Fibroblast of upper back skin (primary cell): ENCODE data around the gene SP1.
A peak's percentile ranks its signal among the peaks of the same experiment; 100 is the strongest.
"Not testable (repeated sequence)": the region's sequence is repeated elsewhere in the genome, so short reads cannot be mapped to it uniquely, and the experiment has no call there.

Source experiments
- DNase-seq: peaks from one replicate; pipeline ENCODE4 v3.0.0-alpha.2; 2013

Gene SP1

GRCh38 chr12:53380104-53380793, at the start of gene SP1:
Gene SP1, plus strand, starts transcription at chr12:53380176. Its CDS starts 116 bp downstream, at chr12:53380292.
- peak; percentile 96 for DNase-seq

DNA sequence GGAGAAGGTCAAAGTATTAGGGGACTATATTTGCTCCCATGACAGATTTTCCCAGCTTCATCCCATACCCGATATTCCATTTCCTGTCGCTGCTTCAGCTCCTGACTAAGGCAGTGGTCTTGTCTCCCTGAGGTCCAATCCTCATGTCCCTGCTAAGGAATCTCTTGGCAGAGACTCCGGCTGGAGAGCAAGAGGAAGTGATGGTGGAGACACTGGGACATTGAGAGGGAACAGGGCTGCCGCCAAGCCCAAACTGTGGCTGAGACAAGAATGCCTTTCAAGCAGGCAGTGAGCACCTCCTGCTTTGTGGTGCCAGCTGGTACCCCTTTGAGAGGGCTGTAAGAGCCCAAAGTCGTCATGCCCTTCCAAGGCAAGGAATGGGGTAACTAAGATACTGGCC, 49.3 kb upstream of the SP1 start:
- no peak for DNase-seq

DNA sequence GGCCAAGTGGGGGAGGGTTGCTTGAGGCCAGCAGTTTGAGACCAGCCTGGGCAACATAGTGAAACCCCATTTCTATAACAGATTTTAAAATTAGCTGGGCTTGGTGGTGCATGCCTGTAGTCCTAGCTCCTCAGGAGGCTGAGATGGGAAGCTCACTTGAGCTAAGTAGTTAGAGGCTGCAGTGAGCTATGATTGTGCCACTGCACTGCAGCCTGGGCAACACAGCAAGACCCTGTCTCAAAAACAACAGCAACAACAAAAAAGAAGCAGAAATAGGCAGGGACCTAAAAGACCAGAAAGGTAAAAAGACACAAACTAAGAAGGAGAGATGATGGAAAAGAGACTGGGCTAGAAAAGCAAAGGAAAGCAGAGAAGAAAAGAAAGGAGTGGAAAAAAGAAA, 47.6 kb upstream of the SP1 start:
- not testable (repeated sequence) for DNase-seq

DNA sequence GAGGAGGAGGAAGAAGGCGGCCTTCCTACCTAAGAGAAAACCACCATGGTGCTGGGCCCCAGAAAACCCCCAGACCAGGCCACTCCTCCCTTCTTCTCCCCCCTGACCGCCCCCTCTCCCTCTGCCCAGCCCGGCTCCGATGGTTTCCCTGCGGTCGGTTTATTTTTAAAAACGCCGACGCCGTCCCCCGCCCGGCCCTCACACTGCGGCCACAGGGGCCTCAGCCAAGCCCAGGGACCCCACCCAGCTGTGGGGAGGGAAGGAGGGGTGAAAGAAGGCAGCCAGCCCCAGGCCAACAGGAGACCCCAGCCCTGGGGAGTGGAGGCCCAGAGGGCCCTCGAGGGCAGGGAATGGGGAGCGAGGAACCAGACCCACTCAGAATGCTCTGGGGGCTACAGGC, 47.2 kb upstream of the SP1 start:
- DNase-seq = no peak

- no peak for DNase-seq
Observed at GRCh38 chr12:53333289-53333688, 46.7 kb upstream of the SP1 start.

- no peak for DNase-seq
Observed at GRCh38 chr12:53333845-53334244, 46.1 kb upstream of the SP1 start.

- no peak for DNase-seq
Observed at GRCh38 chr12:53334822-53335221, 45.2 kb upstream of the SP1 start.

GRCh38 chr12:53336181-53336681, 43.7 kb upstream of the SP1 start, which contains the start of gene SP7:
Gene SP7, minus strand, starts transcription at chr12:53336354. Its CDS starts 708 bp downstream, at chr12:53335646.
- no peak for DNase-seq

- DNase-seq = no peak
Observed at GRCh38 chr12:53338017-53338416, 42.0 kb upstream of the SP1 start.

GRCh38 chr12:53338916-53339315, 41.1 kb upstream of the SP1 start:
- DNase-seq = no peak

DNA sequence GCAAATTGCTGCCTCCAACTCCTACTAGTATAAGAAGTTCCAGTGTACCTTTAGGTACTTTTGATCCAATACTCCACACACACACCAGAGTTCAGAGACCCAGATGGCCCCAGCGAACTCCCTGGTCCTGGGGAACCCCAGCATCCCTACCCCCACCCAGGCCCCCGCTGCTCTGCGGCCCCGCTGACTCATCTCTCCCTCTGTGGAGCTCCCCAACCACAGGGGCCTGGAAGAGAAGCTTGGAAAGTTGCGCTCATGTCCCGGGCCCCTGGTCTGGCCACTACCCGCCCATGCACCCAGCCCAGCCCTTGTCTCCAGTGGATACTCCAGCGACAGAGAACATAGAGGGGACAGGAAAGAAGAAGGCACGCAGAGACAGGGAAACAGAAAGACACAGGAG, 39.6 kb upstream of the SP1 start:
- DNase-seq = no peak

DNA sequence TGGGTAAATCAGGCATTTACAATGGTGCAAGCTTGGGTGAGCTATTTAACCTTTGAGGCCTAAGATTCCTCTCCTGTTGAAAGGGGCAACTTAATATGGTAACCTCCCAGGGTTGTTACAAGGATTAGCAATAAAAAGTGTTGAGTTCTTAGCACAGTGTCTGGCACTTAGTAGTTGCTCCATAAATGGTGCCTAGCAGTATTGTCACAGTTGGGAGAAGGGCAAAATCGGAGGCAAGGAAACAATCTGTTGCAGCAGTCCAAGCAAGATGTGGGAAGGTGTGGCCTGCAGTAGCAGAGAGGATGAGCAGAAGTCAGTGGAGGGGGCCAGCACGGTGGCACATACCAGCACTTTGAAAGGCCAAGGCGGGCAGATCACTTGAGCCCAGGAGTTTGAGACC, 36.5 kb upstream of the SP1 start:
- DNase-seq = no peak

DNA sequence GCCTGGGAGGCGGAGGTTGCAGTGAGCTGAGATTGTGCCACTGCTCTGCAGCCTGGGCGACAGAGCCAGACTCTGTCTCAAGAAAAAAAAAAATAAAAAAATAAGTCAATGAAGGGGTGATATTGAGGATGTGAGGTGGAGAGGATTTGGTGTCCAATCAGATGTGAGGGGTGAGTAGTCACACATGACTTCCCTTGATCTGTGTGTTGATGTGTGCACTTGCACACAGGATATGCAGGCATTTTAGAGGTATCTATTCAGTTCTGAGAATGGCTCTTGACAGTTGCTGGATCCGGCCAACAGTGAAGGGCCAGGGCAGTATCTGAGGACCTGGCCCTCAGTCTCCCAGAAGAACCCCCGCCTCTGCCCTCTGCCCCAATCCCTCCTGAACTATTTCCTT, 36.0 kb upstream of the SP1 start:
- no peak for DNase-seq

GRCh38 chr12:53344487-53344823, 35.5 kb upstream of the SP1 start:
- DNase-seq = no peak

DNA sequence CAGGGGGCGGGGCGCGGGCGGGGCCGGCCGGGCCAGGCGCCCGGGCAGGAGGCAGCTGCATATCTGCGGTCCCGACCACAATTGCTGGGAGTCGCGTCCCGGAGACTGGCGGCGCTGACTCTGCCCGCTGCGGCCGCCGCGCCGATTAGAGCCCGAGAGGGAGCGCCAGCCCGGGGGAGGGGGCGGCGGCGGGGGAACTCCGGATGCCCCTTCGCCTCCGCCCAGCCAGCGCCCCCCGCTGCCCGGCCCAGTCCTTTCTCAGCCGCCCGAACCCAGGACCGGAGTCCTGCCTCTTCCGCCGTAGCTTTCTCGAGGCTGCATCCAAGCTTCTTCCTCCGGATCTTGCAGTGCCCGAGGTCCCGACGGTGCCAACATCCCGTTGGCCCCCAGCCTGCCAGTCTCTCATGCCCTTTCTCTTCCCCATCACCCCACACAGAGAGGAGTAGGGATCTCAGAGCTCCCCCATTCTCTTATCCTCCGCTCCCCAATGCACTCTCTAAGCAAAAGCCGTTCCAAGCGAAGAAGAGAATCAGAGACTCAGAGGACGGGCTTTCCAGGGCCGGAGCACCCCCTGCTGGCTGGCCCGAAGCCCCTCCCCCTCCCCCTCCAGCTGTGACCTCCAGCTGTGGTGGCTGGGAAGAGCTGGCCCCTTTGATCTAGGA, 35.0 kb upstream of the SP1 start:
- DNase-seq = peak; percentile 80

DNA sequence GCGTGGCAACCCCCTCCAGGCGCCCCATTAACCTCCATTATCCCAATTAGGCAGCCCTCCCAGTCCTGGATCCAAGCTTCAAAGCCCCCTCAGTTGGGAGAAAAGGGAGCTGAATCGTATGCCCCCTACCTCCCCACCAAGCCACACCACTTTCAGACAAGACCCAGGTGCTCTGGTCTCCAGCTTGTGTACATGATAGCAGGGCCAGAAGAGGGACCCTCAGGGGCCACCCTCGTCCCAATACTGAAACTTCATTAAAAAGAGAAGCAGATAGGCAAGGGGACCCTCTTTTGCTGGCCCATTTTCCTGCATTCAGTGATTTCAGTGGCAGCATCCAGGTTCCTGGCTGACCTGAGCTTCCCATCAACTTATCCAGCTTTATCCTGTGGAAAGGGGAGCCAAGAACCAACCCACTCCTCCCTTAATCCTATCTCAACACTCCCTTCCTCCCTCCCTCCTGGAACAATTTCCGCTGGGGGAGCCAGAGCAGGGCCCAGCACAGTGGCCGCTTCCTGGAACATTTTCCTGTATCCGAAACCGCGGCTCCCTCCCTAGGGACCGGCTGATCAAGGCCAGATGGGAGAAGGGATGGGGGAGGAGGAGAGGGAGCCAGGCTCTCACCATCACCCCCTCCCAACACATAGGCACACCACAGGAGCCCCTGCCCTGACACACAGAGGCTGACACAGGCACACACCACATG, 34.3 kb upstream of the SP1 start:
- DNase-seq = peak; percentile 92

DNA sequence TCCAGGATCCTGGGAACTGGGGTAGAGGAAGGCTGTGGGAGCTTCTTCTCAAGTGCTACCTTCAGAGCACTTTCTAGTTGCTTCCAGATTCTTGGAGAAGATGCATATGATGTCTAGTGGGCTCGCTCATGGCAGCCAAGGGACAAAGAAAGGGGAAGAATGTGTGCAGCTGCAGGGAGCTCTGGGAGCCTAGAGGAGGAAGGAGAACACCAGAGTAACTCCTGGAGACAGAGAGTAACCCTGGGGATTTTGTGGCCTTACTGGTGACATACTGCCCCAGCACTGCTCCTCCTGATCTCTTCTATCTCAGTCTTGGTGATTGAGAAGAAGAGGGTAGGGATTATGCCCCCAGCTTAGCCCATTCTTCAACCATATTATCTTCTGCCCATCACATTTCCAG, 33.5 kb upstream of the SP1 start:
- no peak for DNase-seq

GRCh38 chr12:53347905-53348304, 32.1 kb upstream of the SP1 start:
- no peak for DNase-seq

- DNase-seq = peak; percentile 85
Observed at GRCh38 chr12:53352331-53353256, 27.4 kb upstream of the SP1 start.

DNA sequence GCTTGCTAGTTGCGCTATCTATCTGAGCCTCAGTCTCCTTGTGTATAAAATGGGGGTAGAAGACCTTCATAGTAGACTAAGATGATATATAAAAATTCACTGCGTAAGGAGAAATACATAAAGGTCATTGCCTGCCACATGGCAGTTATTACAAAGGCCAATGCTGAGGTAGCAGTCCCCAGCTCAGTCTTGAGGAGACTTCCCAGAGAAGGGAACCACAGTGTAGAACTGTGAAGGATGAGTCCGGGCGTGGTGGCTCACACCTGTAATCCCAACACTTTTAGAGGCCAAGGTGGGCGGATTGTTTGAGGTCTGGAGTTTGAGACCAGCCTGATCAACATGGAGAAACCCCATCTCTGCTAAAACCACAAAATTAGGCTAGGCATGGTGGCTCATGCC, 26.7 kb upstream of the SP1 start:
- DNase-seq = no peak

GRCh38 chr12:53355121-53355520, 24.9 kb upstream of the SP1 start:
- DNase-seq = no peak

DNA sequence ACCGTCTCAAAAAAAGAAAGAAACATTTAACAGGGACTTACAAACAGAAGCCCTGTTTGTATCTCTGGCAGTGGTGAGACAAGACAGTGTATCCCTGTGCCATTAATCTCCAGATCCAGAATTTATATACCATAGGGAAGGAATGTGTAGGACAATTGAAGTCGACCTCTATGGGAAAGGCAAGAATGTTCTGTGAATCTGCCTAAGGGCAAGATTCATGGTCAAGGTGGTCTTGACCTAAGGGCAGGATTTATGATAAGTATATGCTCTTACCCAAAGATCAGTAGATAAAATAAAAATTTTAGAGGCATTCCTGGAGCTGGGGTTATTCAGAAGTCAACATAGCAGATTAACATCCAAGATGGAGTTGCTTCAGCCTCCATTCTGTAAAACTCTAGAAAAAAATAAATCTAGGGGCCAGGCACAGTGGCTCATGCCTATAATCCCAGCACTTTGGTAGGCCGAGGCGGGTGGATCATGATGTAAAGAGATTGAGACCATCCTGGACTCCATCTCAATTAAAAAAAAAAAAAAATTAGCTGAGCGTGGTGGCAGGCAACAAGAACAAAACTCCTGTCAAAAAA, 21.0 kb upstream of the SP1 start:
- no peak for DNase-seq
